K562 (cell line): Measurements from ENCODE around the gene USP13. TPM values are rescaled to one million over a fixed set of nuclear protein-coding genes. Genes with fewer than 3 reads are reported as not detected.

ENCODE experiments used
- ATAC-seq: fragments of 200-7000 bp; cut with Tn5 transposase; 3 replicates; pipeline ENCODE4 v1.9.1; 2020; ENCODE audit warnings: moderate library complexity
- BruUV-seq: library from RNA; stranded (reverse); fragments of 400-500 nt; replicated peaks from 2 replicates; lab custom pipeline; 2021; lab: Mats Ljungman, UMichigan
- CTCF ChIA-PET: fragments of 300-600 bp; formaldehyde crosslinking; extraction: SDS; loops from one replicate; lab custom pipeline; 2021; ENCODE audit warnings: low intra/inter-chr PET ratio; lab: Yijun Ruan, JAX
- POLR2A ChIA-PET: fragments of 300-600, 350-650 bp; sonication (Branson Sonifier 250); formaldehyde crosslinking; extraction: SDS; loops from one replicate; lab custom pipeline; 2021; ENCODE audit warnings: antibody characterized with exemption, inconsistent platforms; lab: Yijun Ruan, JAX
- DNase-seq, 4 experiments: peaks; one replicate each; pipeline versions ENCODE4 v3.0.0 to v3.0.0-alpha.2; 2011 to 2018; ENCODE audit warnings: low spot score in 3 of 4, mixed read lengths in 3 of 4; ENCODE audit errors: extremely low read depth in 1 of 4
- FAIRE-seq: peaks from 2 replicates; lab custom pipeline; 2011; peaks lifted over from hg19 to GRCh38; lab: Jason Lieb, UNC
- H2AFZ ChIP-seq: 2 replicates; pipeline ENCODE4 v1.6.0; 2011; ENCODE audit warnings: low read depth, low read length, control low read depth, inconsistent platforms
- H3K27ac ChIP-seq: fragments of 200-600 bp; 3 replicates; pipeline ENCODE4 v1.8.0; 2011; ENCODE audit warnings: low read depth, mild to moderate bottlenecking, control low read depth, inconsistent platforms, low read length, moderate library complexity, mixed read lengths; ENCODE audit errors: extremely low read depth
- H3K27me3 ChIP-seq, 2 experiments: fragments of 300-600 bp in 1 of 2; 2 replicates in 1 of 2; 3 replicates in 1 of 2; pipeline versions ENCODE4 v1.6.0 to v1.8.0; 2011; ENCODE audit warnings: inconsistent platforms in 2 of 2, low read length in 2 of 2, mild to moderate bottlenecking in 1 of 2, mixed read lengths in 1 of 2, moderate library complexity in 1 of 2; ENCODE audit not compliant: control insufficient read depth in 2 of 2, insufficient read depth in 2 of 2
- H3K36me3 ChIP-seq: fragments of 300-600 bp; 3 replicates; pipeline ENCODE4 v1.8.0; 2011; ENCODE audit warnings: mild to moderate bottlenecking, low read length, inconsistent platforms; ENCODE audit not compliant: control insufficient read depth, insufficient read depth
- H3K4me1 ChIP-seq, 2 experiments: fragments of 200-600 bp in 1 of 2; replicated peaks in 1 of 2; 2 replicates in 1 of 2; 3 replicates in 1 of 2; pipeline versions ENCODE4 v1.5.1 to v1.8.0; 2011; ENCODE audit warnings: inconsistent platforms in 2 of 2, low read length in 2 of 2, mild to moderate bottlenecking in 1 of 2, mixed read lengths in 1 of 2, moderate library complexity in 1 of 2; ENCODE audit not compliant: control insufficient read depth in 2 of 2, insufficient read depth in 2 of 2
- H3K4me2 ChIP-seq: 2 replicates; pipeline ENCODE4 v1.6.1; 2011; ENCODE audit warnings: low read length, control low read depth, inconsistent platforms, mixed read lengths; ENCODE audit not compliant: insufficient read depth
- H3K4me3 ChIP-seq: fragments of 200-600 bp; sonication (generic), shearing (Covaris generic); 2 replicates; pipeline ENCODE4 v1.5.1; 2016; ENCODE audit warnings: control low read depth, inconsistent platforms
- H3K79me2 ChIP-seq: fragments of 200-600 bp; 3 replicates; pipeline ENCODE4 v1.8.0; 2011; ENCODE audit warnings: low read length, inconsistent platforms; ENCODE audit not compliant: control insufficient read depth, insufficient read depth
- H3K9ac ChIP-seq, 2 experiments: 2 replicates each; pipeline versions ENCODE4 v1.6.0 to v1.6.1; 2011; ENCODE audit warnings: low read depth in 2 of 2, low read length in 2 of 2, control low read depth in 1 of 2, inconsistent platforms in 1 of 2, mild to moderate bottlenecking in 1 of 2, mixed read lengths in 1 of 2; ENCODE audit not compliant: insufficient read depth in 1 of 2
- H3K9me1 ChIP-seq: one replicate; pipeline ENCODE4 v1.6.0; 2011; ENCODE audit warnings: inconsistent platforms, mild to moderate bottlenecking, low read length, moderate library complexity; ENCODE audit not compliant: control insufficient read depth, insufficient read depth
- H3K9me3 ChIP-seq: replicated peaks from 2 replicates; pipeline ENCODE4 v1.5.1; 2011; ENCODE audit warnings: low read depth, low read length, inconsistent platforms; ENCODE audit not compliant: control insufficient read depth, insufficient read depth
- H4K20me1 ChIP-seq: replicated peaks from 2 replicates; pipeline ENCODE4 v1.6.1; 2011; ENCODE audit warnings: low read length, inconsistent platforms, mixed read lengths; ENCODE audit not compliant: control insufficient read depth, insufficient read depth
- BACH1 ChIP-seq: fragments of 200-800 bp; sonication (Bioruptor generic); IDR thresholded peaks from 2 replicates; pipeline ENCODE4 v1.6.1; 2016; ENCODE audit warnings: missing genetic modification characterization, missing compliant biosample characterization
- CREB5 ChIP-seq: fragments of 250-450 bp; sonication (Bioruptor Pico); IDR thresholded peaks from 2 replicates; pipeline ENCODE4 v1.5.0; 2020; ENCODE audit warnings: mild to moderate bottlenecking
- EHMT2 ChIP-seq: fragments of 450-650 bp; IDR thresholded peaks from 2 replicates; pipeline ENCODE4 v1.6.1; 2018; ENCODE audit warnings: antibody characterized with exemption
- GABPB2 ChIP-seq: fragments of 250-450 bp; sonication (Bioruptor Pico); conservative IDR thresholded peaks from 2 replicates; pipeline ENCODE4 v1.5.1; 2021; ENCODE audit warnings: mild to moderate bottlenecking
- GTF2B ChIP-seq: IDR thresholded peaks from 2 replicates; pipeline ENCODE4 v1.6.1; 2011; ENCODE audit not compliant: insufficient read length; ENCODE audit errors: extremely low read depth
- KDM4B ChIP-seq, 2 experiments: fragments of 450-650 bp in 1 of 2; sonication (generic) in 1 of 2; IDR thresholded peaks; 2 replicates each; pipeline ENCODE4 v1.6.1; 2016 to 2017; ENCODE audit warnings: borderline replicate concordance in 2 of 2, antibody characterized with exemption in 1 of 2, low read depth in 1 of 2, mild to moderate bottlenecking in 1 of 2
- MYC ChIP-seq, 2 experiments: fragments of 250-450 bp in 1 of 2; sonication (Bioruptor Pico) in 1 of 2; IDR thresholded peaks; 2 replicates each; pipeline versions ENCODE4 v1.5.1 to v1.6.1; 2012 to 2021; ENCODE audit warnings: low read depth in 2 of 2, borderline replicate concordance in 1 of 2, improper control_type of control experiment in 1 of 2, low read length in 1 of 2, mild to moderate bottlenecking in 1 of 2, moderate library complexity in 1 of 2
- RBM14 ChIP-seq: fragments of 200-400 bp; formaldehyde crosslinking; IDR thresholded peaks from 2 replicates; pipeline ENCODE4 v1.6.1; 2018; ENCODE audit warnings: low read depth, mild to moderate bottlenecking, low read length, moderate library complexity, borderline replicate concordance; ENCODE audit not compliant: insufficient read depth
- SMAD1 ChIP-seq: fragments of 150-350 bp; IDR thresholded peaks from 2 replicates; pipeline ENCODE4 v1.6.1; 2014; ENCODE audit warnings: low read length, low read depth; ENCODE audit not compliant: partially characterized antibody
- SP1 ChIP-seq: sonication (generic); formaldehyde crosslinking; IDR thresholded peaks from 2 replicates; pipeline ENCODE4 v1.8.1; 2022; ENCODE audit warnings: mild to moderate bottlenecking, missing genetic modification reagents
- ZMIZ1 ChIP-seq, 2 experiments: fragments of 150-350 bp in 1 of 2; IDR thresholded peaks; 2 replicates each; pipeline ENCODE4 v1.6.1; 2012 to 2016; ENCODE audit warnings: low read depth in 2 of 2, low read length in 2 of 2, mild to moderate bottlenecking in 1 of 2, moderate library complexity in 1 of 2
- ZNF133 ChIP-seq: fragments of 250-450 bp; sonication (Bioruptor Pico); IDR thresholded peaks from 2 replicates; pipeline ENCODE4 v1.4.0; 2020; ENCODE audit warnings: mild to moderate bottlenecking
- ZNF143 ChIP-seq: sonication (generic); formaldehyde crosslinking; IDR thresholded peaks from 2 replicates; pipeline ENCODE4 v1.9.0; 2022; ENCODE audit warnings: mild to moderate bottlenecking, missing genetic modification reagents
- ZNF507 ChIP-seq: conservative IDR thresholded peaks from 2 replicates; pipeline ENCODE4 v1.6.1; 2017; ENCODE audit warnings: missing genetic modification characterization, missing compliant biosample characterization
- ZNF57 ChIP-seq: fragments of 450-650 bp; formaldehyde crosslinking; IDR thresholded peaks from 2 replicates; pipeline ENCODE4 v1.4.0; 2020; ENCODE audit warnings: mild to moderate bottlenecking, moderate library complexity
- in situ Hi-C: fragments of 300-500 bp; cut with MboI; formaldehyde crosslinking; loops from 4 replicates; pipeline ENCODE4 v1.15.0; 2018; ENCODE audit warnings: inconsistent platforms, mixed read lengths
- intact Hi-C: fragments of 100-400 bp; cut with micrococcal nuclease; formaldehyde crosslinking; loops from 2 replicates; pipeline ENCODE4 v1.14.2; 2022
- polyA plus RNA-seq, 8 experiments: library from polyadenylated mRNA; depleted of rRNA in 4 of 8; stranded (reverse) in 5 of 8; unstranded in 3 of 8; fragments of >200 nt; fragmentation: Nextera tagmentation in 2 of 8; fragmentation: Illumina TruSeq in 1 of 8; extraction: Ambion mirVana in 2 of 8; extraction: Trizol in 1 of 8; gene quantifications; 2 replicates each; pipeline versions ENCODE4 v1.2.1 to v1.2.3, GENCODE V29; 2011 to 2014; ENCODE audit warnings: inconsistent platforms in 1 of 8, missing spikeins in 1 of 8
- total RNA-seq, 7 experiments: library from RNA; depleted of rRNA in 6 of 7; stranded (reverse); fragments of >200 nt in 6 of 7; fragmentation: Illumina TruSeq in 2 of 7; extraction: Trizol in 2 of 7; gene quantifications; 2 replicates each; pipeline versions ENCODE4 v1.2.1 to v1.2.3, GENCODE V29; 2011 to 2021; ENCODE audit warnings: low replicate concordance in 1 of 7

USP13 gene
- total and polyA plus RNA-seq, 9 of the 15 experiments (the other 6 are each of a cell fraction or from before 2014, with no cell fraction given), result 0.11 to 2.3 (median 0.51) TPM

DNA sequence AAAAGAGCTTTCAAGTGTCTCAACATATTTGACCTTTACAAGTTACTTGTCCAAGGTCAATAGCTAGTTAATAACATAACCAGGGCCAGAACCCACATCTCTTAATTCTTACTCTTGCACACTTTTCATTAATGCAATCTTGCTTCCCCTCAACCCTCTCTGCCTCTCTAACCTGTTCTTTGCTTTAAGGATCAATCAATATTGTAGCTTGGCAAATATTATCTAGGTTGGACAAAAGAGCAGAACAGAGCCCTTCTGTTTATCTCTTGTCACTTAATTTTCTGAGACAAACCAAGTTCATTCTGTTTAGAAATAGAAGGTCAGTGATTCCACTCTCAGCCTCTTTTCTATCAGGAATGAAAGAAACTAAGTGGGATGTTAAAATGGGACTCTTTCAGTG, 180.5 kb downstream of the USP13 start:
- Histone ChIP-seq H3K79me2 (no peaks in the 10 kb centered on the region), H3K9ac (no peak overlapping the region), H2AFZ (no peak overlapping the region), H3K27me3 (no peaks in the 10 kb centered on the region), H4K20me1 (no peaks in the 10 kb centered on the region), H3K36me3 (no peaks in the 10 kb centered on the region), H3K9me3 (no peaks in the 10 kb centered on the region), H3K4me1 (no peaks in the 10 kb centered on the region), H3K4me2 (no peak overlapping the region), H3K4me3 (no peak overlapping the region), H3K27ac (no peak overlapping the region), H3K9me1 (no peaks in the 10 kb centered on the region)
- ChIA-PET CTCF (no interaction called here), POLR2A (no interaction called here)
- no peak for DNase-seq
- ATAC-seq, result no peak
- no TSS peak for BruUV-seq
- in situ Hi-C loops, result no loop called here
- intact Hi-C loops, result no loop called here
- TF ChIP-seq GABPB2 (CRISPR knock-in tag), result no peak
- no peak for TF ChIP-seq ZNF507 (tag)
- TF ChIP-seq CREB5 (CRISPR knock-in tag), result no peak
- no peak for TF ChIP-seq ZNF143
- no peak for TF ChIP-seq ZNF57 (CRISPR knock-in tag)
- no peak for TF ChIP-seq RBM14
- no peak for TF ChIP-seq GTF2B
- TF ChIP-seq SMAD1, result no peak
- TF ChIP-seq SP1 (CRISPR knock-in tag), result no peak
- TF ChIP-seq ZMIZ1 (IDR thresholded peaks at IDR 0.05; ENCODE audit: low read depth in 2 of 2, low read length in 2 of 2), result no peak
- no peak for TF ChIP-seq BACH1 (tag)
- no peak for TF ChIP-seq MYC (IDR thresholded peaks at IDR 0.05; ENCODE audit: low read depth, low read length)
- no peak for TF ChIP-seq MYC (CRISPR knock-in tag; IDR thresholded peaks at IDR 0.05; ENCODE audit: borderline replicate concordance, low read depth)
- no peak for TF ChIP-seq KDM4B (IDR thresholded peaks at IDR 0.05; ENCODE audit: borderline replicate concordance in 2 of 2, low read depth in 1 of 2)
- no peak for TF ChIP-seq ZNF133 (CRISPR knock-in tag)
- no peak for TF ChIP-seq EHMT2
- FAIRE-seq, result no peak
